BLaER1 treated with 17β-estradiol and CSF1 and Interleukin-3, amounts not matched to agents 10 nM and 100 nM (cell line): ENCODE measurements around the gene BMX.

Source experiments
- H3K27ac ChIP-seq, 11 experiments: shearing (Covaris generic); formaldehyde crosslinking; 2 replicates each; pipeline ENCODE4 v1.8.1; 2022
- H3K27me3 ChIP-seq, 11 experiments: shearing (Covaris generic); formaldehyde crosslinking; 2 replicates each; pipeline ENCODE4 v1.8.1; 2022
- H3K36me3 ChIP-seq, 11 experiments: shearing (Covaris generic); formaldehyde crosslinking; 2 replicates each; pipeline ENCODE4 v1.8.1; 2022
- H3K4me1 ChIP-seq, 10 experiments: shearing (Covaris generic); formaldehyde crosslinking; 2 replicates each; pipeline ENCODE4 v1.8.1; 2022
- H3K4me2 ChIP-seq, 11 experiments: shearing (Covaris generic); formaldehyde crosslinking; 2 replicates each; pipeline ENCODE4 v1.8.1; 2022
- H3K4me3 ChIP-seq, 10 experiments: shearing (Covaris generic); formaldehyde crosslinking; 2 replicates each; pipeline ENCODE4 v1.8.1; 2022
- H3K9ac ChIP-seq, 11 experiments: shearing (Covaris generic); formaldehyde crosslinking; 2 replicates each; pipeline ENCODE4 v1.8.1; 2022
- H3K9me3 ChIP-seq, 11 experiments: shearing (Covaris generic); formaldehyde crosslinking; replicated peaks in 1 of 11; 2 replicates each; pipeline ENCODE4 v1.8.1; 2022
- H4K20me1 ChIP-seq, 11 experiments: shearing (Covaris generic); formaldehyde crosslinking; 2 replicates each; pipeline ENCODE4 v1.8.1; 2022
- Cebpa-rat ChIP-seq, 11 experiments: shearing (Covaris generic); IDR thresholded peaks; 2 replicates each; pipeline ENCODE4 v1.8.1; 2022

The BMX gene

DNA sequence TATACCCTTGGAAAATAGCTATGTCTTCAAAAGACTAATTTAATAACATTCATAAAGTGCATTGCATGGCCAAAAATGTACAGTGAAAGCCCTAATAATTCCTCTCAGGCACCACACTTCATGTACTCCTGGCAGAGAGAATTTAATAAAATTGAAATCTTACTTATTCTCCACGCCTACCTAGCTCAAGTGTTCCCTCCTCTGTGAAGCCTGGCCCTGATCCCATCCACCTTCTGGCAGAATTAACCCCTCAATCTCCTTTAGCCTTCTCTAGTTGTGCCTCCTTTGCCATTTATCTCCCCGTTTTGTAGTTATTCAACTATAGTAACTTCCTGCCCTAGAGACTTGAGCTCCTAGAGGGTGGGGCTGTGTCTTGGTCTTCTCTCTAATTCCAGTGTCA is 73.4 kb downstream of the BMX start:
- TF ChIP-seq Cebpa-rat (IDR thresholded peaks at IDR 0.05), result no peak
- no peaks in the 10 kb centered on the region for H3K9me3 ChIP-seq
- H3K4me3 ChIP-seq, result no peak overlapping the region
- peaks cover 97 to 100% (median 100%) of the 10 kb centered on the region in 11 experiments for H3K27me3 ChIP-seq
- H3K4me1 ChIP-seq, result no peaks in the 10 kb centered on the region
- no peak overlapping the region for H3K4me2 ChIP-seq
- no peak overlapping the region for H3K27ac ChIP-seq
- H3K36me3 ChIP-seq, result no peaks in the 10 kb centered on the region
- peaks cover 0 to 9% (median 0%) of the 10 kb centered on the region in 11 experiments; a peak in 4 of 22 replicates for H4K20me1 ChIP-seq
- no peak overlapping the region for H3K9ac ChIP-seq

GRCh38 chrX:15576019-15576418 is 75.4 kb downstream of the BMX start:
- peaks cover 97 to 100% (median 100%) of the 10 kb centered on the region in 11 experiments for H3K27me3 ChIP-seq
- no peaks in the 10 kb centered on the region for H3K4me1 ChIP-seq
- no peaks in the 10 kb centered on the region for H3K36me3 ChIP-seq
- no peak overlapping the region for H3K4me3 ChIP-seq
- H3K9me3 ChIP-seq, result no peaks in the 10 kb centered on the region
- H3K4me2 ChIP-seq, result no peak overlapping the region
- H3K9ac ChIP-seq, result no peak overlapping the region
- no peak overlapping the region for H3K27ac ChIP-seq
- H4K20me1 ChIP-seq, result peaks cover 0 to 14% (median 0%) of the 10 kb centered on the region in 11 experiments; a peak in 3 of 22 replicates
- no peak for TF ChIP-seq Cebpa-rat (IDR thresholded peaks at IDR 0.05)

DNA sequence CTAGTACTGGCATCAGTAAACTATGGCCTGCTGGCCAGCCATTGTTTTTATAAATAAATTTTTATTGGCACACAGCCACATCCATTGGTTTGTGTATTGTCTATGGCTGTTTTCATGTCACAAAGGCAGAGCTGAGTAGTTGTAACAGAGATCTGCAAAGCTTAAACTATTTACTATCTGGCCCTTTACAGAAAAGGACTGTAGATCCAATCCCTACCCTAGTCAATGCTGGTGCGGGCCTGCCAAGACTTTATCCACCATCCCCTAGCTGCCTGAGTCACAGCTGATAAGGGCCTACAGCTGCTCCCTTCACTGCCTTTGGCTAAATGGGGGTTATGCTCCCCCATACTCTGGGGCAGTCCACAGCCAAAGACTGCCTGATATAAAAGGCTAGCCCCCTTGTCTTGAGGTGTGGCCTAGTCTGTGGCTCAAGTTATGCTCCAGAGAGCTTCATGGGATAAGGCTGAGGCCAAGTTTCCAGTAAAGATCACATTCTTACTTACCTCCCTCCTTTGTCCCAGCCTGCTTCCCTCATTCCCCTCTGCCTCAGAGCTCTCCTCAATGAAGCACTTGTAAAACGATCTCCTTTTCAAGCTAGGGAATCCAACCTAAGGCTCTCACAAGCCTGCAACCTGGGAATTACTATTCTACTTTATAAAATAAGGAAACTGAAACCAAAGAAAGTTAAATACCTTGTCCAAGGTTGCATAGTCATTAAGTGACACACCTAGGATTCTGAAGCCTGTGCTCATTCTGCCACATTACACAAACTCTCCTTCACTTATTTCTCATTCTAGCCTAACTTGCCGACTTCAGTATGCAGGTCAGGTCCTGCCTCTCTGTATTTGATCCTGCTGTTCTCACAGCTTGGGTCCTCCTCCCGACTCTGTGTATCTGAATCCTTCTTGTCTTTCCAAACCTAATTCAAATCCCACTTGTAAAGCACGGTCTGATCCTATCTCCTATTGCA is 79.5 kb downstream of the BMX start:
- no peak for TF ChIP-seq Cebpa-rat (IDR thresholded peaks at IDR 0.05)
- peaks cover 0 to 5% (median 0%) of the 10 kb centered on the region in 11 experiments; a peak in 3 of 22 replicates for H4K20me1 ChIP-seq
- H3K4me3 ChIP-seq, result no peak overlapping the region
- no peak overlapping the region for H3K27ac ChIP-seq
- H3K4me2 ChIP-seq, result no peak overlapping the region
- H3K36me3 ChIP-seq, result no peaks in the 10 kb centered on the region
- no peak overlapping the region for H3K9ac ChIP-seq
- no peaks in the 10 kb centered on the region for H3K4me1 ChIP-seq
- peaks cover 0 to 11% (median 7%) of the 10 kb centered on the region in 11 experiments; a peak in 9 of 22 replicates for H3K9me3 ChIP-seq
- peaks cover 95 to 100% (median 99%) of the 10 kb centered on the region in 11 experiments for H3K27me3 ChIP-seq

DNA sequence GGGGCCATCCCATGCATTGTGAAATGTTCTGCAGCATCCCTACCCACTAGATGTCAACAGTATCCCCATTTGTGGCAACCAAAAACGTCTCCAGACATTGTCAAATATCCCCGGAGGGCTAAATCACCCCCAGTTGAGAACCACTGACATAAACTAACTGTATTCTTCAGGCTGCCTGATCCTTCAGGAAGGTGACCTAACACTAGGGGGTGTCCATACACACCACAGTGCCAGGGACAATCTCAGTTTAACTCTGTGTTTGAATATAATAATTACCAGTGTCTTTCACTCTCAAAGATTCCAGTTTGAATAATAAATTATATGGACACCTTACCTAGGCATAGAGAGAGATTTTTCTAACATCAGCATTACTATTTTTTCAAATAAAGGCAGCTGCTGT is 93.8 kb downstream of the BMX start:
- Histone ChIP-seq H3K4me1 (no peaks in the 10 kb centered on the region), H3K4me2 (no peak overlapping the region), H3K9ac (no peak overlapping the region), H4K20me1 (peaks cover 0 to 10% (median 0%) of the 10 kb centered on the region in 11 experiments; a peak in 7 of 22 replicates), H3K27ac (no peak overlapping the region), H3K9me3 (no peaks in the 10 kb centered on the region), H3K36me3 (no peaks in the 10 kb centered on the region), H3K4me3 (no peak overlapping the region), H3K27me3 (peaks cover 97 to 100% (median 100%) of the 10 kb centered on the region in 11 experiments)
- no peak for TF ChIP-seq Cebpa-rat (IDR thresholded peaks at IDR 0.05)

DNA sequence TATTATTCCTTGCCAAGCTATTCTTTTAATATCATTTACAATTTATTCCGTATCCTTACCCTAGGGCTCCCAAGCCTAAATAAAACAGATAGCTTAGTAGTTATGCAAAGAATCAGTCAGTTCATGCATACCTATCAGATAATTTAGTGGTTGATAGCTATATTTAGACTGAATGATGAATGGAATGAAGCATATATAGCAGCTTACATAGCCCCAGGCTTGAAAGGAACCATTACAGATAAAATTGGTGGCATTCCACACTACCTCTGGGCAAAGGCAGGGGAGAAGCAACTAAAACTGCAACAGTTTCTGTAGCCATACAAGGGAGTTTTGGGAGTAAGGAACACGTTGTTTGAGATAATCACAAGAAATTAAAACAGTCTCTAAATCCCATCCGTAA is 97.4 kb downstream of the BMX start:
- H3K36me3 ChIP-seq, result no peaks in the 10 kb centered on the region
- H3K4me1 ChIP-seq, result no peaks in the 10 kb centered on the region
- no peak overlapping the region for H3K9ac ChIP-seq
- no peak overlapping the region for H3K27ac ChIP-seq
- peaks cover 98 to 100% (median 100%) of the 10 kb centered on the region in 11 experiments for H3K27me3 ChIP-seq
- no peak overlapping the region for H3K4me3 ChIP-seq
- no peak for TF ChIP-seq Cebpa-rat (IDR thresholded peaks at IDR 0.05)
- H3K4me2 ChIP-seq, result no peak overlapping the region
- peaks cover 0 to 3% (median 0%) of the 10 kb centered on the region in 11 experiments; a peak in 1 of 22 replicates for H3K9me3 ChIP-seq
- H4K20me1 ChIP-seq, result peaks cover 0 to 10% (median 0%) of the 10 kb centered on the region in 11 experiments; a peak in 6 of 22 replicates

- Histone ChIP-seq H3K4me2 (no peak overlapping the region), H3K9ac (no peak overlapping the region), H3K36me3 (no peaks in the 10 kb centered on the region), H3K9me3 (peaks cover 0 to 3% (median 0%) of the 10 kb centered on the region in 11 experiments; a peak in 1 of 22 replicates), H3K27me3 (peaks cover 98 to 100% (median 100%) of the 10 kb centered on the region in 11 experiments), H3K4me3 (no peak overlapping the region), H4K20me1 (peaks cover 0 to 10% (median 0%) of the 10 kb centered on the region in 11 experiments; a peak in 6 of 22 replicates), H3K4me1 (no peaks in the 10 kb centered on the region), H3K27ac (no peak overlapping the region)
- no peak for TF ChIP-seq Cebpa-rat (IDR thresholded peaks at IDR 0.05)
Measured at GRCh38 chrX:15599461-15599860, 98.9 kb downstream of the BMX start.

GRCh38 chrX:15600049-15600448 is 99.4 kb downstream of the BMX start:
- H3K9ac ChIP-seq, result no peak overlapping the region
- peaks cover 0 to 3% (median 0%) of the 10 kb centered on the region in 11 experiments; a peak in 1 of 22 replicates for H3K9me3 ChIP-seq
- H3K4me2 ChIP-seq, result no peak overlapping the region
- no peak overlapping the region for H3K4me3 ChIP-seq
- no peak overlapping the region for H3K27ac ChIP-seq
- peaks cover 98 to 100% (median 100%) of the 10 kb centered on the region in 11 experiments for H3K27me3 ChIP-seq
- no peak for TF ChIP-seq Cebpa-rat (IDR thresholded peaks at IDR 0.05)
- H3K36me3 ChIP-seq, result no peaks in the 10 kb centered on the region
- H3K4me1 ChIP-seq, result no peaks in the 10 kb centered on the region
- H4K20me1 ChIP-seq, result peaks cover 0 to 10% (median 0%) of the 10 kb centered on the region in 11 experiments; a peak in 6 of 22 replicates

GRCh38 chrX:15600745-15601144 is 100.1 kb downstream of the BMX start, which contains the start of gene ACE2:
ACE2 (minus strand) TSS chrX:15600960; CDS start chrX:15600911, 49 bp downstream.
- Histone ChIP-seq H3K27ac (no peak within 1 kb of the TSS), H4K20me1 (peaks cover 0 to 10% (median 0%) of the 10 kb centered on the region in 11 experiments; a peak in 8 of 22 replicates), H3K4me2 (no peak within 1 kb of the TSS), H3K4me3 (no peak within 1 kb of the TSS), H3K4me1 (peaks cover 0 to under 1% (median 0%) of the 10 kb centered on the region in 10 experiments; a peak in 1 of 20 replicates), H3K9me3 (peaks cover 0 to 3% (median 0%) of the 10 kb centered on the region in 11 experiments; a peak in 1 of 22 replicates), H3K36me3 (no peaks in the 10 kb centered on the region), H3K27me3 (peaks cover 98 to 100% (median 100%) of the 10 kb centered on the region in 11 experiments), H3K9ac (no peak within 1 kb of the TSS)
- no peak for TF ChIP-seq Cebpa-rat (IDR thresholded peaks at IDR 0.05)

DNA sequence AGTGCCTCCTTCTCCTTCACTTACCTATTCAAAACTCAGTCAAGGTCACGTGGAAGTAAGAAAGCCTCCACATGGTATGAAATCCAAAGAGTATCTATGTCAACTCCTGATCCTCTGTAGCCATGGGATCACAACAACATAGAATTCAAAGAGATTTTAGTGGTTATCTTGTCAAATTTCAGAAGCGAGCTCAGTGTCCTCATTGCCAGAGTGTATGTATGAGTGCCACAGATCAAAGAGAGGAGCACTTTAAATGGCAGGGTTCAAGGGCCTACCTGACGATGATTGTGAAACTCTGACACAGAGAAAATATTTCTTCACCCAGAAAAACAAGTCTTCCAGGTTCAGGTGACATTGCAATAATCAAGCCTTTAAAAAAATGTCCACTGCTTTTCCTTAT is 101.3 kb downstream of the BMX start:
- peaks cover 0 to 8% (median 0%) of the 10 kb centered on the region in 10 experiments; a peak in 2 of 20 replicates for H3K4me1 ChIP-seq
- peaks cover 0 to 8% (median 0%) of the 10 kb centered on the region in 11 experiments; a peak in 5 of 22 replicates for H4K20me1 ChIP-seq
- H3K36me3 ChIP-seq, result no peaks in the 10 kb centered on the region
- H3K9me3 ChIP-seq, result peaks cover 0 to 3% (median 0%) of the 10 kb centered on the region in 11 experiments; a peak in 1 of 22 replicates
- H3K27me3 ChIP-seq, result peaks cover 99 to 100% (median 100%) of the 10 kb centered on the region in 11 experiments
- H3K27ac ChIP-seq, result no peak overlapping the region
- H3K4me3 ChIP-seq, result no peak overlapping the region
- H3K9ac ChIP-seq, result no peak overlapping the region
- no peak overlapping the region for H3K4me2 ChIP-seq
- no peak for TF ChIP-seq Cebpa-rat (IDR thresholded peaks at IDR 0.05)
